SK-N-SH (cell line): Measurements from ENCODE around the gene CACNA1D. TPM values are rescaled to one million over a fixed set of nuclear protein-coding genes. Genes with fewer than 3 reads are reported as not detected.

Experiments used
- CTCF ChIA-PET: fragments of 300-600, 350-600 bp; formaldehyde crosslinking; extraction: SDS; loops from one replicate; lab custom pipeline; 2021; lab: Yijun Ruan, JAX
- POLR2A ChIA-PET: fragments of 350-600 bp; sonication (Branson Sonifier 250); formaldehyde crosslinking; extraction: SDS; loops from one replicate; lab custom pipeline; 2020; ENCODE audit warnings: antibody characterized with exemption, inconsistent platforms; lab: Yijun Ruan, JAX
- DNase-seq: peaks from one replicate; pipeline ENCODE4 v3.0.0; 2012
- H2AFZ ChIP-seq: fragments of 200-600 bp; sonication (generic); 2 replicates; pipeline ENCODE4 v1.8.1; 2016; ENCODE audit warnings: antibody characterized with exemption, mild to moderate bottlenecking, low read depth
- H3F3A ChIP-seq: fragments of 200-600 bp; sonication (generic); replicated peaks from 2 replicates; pipeline ENCODE3; 2016; ENCODE audit warnings: antibody characterized with exemption, mild to moderate bottlenecking; ENCODE audit not compliant: insufficient read depth
- H3K27ac ChIP-seq, 2 experiments: fragments of 200-500 bp in 1 of 2; fragments of 200-600 bp in 1 of 2; sonication (Bioruptor generic) in 1 of 2; sonication (generic), shearing (Covaris generic) in 1 of 2; 2 replicates each; pipeline versions ENCODE4 v1.5.1 to v1.6.1; 2014 to 2016; ENCODE audit warnings: low read depth in 2 of 2, inconsistent platforms in 1 of 2, low read length in 1 of 2, mild to moderate bottlenecking in 1 of 2, mixed read lengths in 1 of 2
- H3K27me3 ChIP-seq: fragments of 200-600 bp; sonication (generic), shearing (Covaris generic); 2 replicates; pipeline ENCODE4 v1.6.1; 2016; ENCODE audit warnings: mixed run types; ENCODE audit not compliant: insufficient read depth
- H3K36me3 ChIP-seq, 2 experiments: fragments of 200-500 bp in 1 of 2; fragments of 200-600 bp in 1 of 2; sonication (Bioruptor generic) in 1 of 2; sonication (generic) in 1 of 2; replicated peaks in 1 of 2; 2 replicates each; pipeline versions ENCODE3 to v1.5.1; 2014 to 2016; ENCODE audit warnings: low read length in 1 of 2, mild to moderate bottlenecking in 1 of 2; ENCODE audit not compliant: insufficient read depth in 2 of 2, control insufficient read depth in 1 of 2
- H3K4me1 ChIP-seq, 2 experiments: fragments of 200-500 bp in 1 of 2; fragments of 200-600 bp in 1 of 2; sonication (Bioruptor generic) in 1 of 2; sonication (generic), shearing (Covaris generic) in 1 of 2; 2 replicates each; pipeline versions ENCODE4 v1.5.1 to v1.6.1; 2014 to 2016; ENCODE audit warnings: low read depth in 1 of 2, low read length in 1 of 2, mixed run types in 1 of 2; ENCODE audit not compliant: insufficient read depth in 2 of 2, control insufficient read depth in 1 of 2
- H3K4me2 ChIP-seq: fragments of 200-600 bp; sonication (generic), shearing (Covaris generic); 2 replicates; pipeline ENCODE4 v1.6.1; 2017; ENCODE audit warnings: mixed run types
- H3K4me3 ChIP-seq, 2 experiments: fragments of 200-500 bp in 1 of 2; fragments of 200-600 bp in 1 of 2; sonication (Bioruptor generic) in 1 of 2; sonication (generic), shearing (Covaris generic) in 1 of 2; 2 replicates each; pipeline versions ENCODE4 v1.5.1 to v1.8.1; 2014 to 2016; ENCODE audit warnings: low read depth in 2 of 2, inconsistent platforms in 1 of 2, low read length in 1 of 2, mild to moderate bottlenecking in 1 of 2, mixed read lengths in 1 of 2, moderate library complexity in 1 of 2
- H3K79me2 ChIP-seq: fragments of 200-600 bp; sonication (generic); 2 replicates; pipeline ENCODE4 v1.8.1; 2017; ENCODE audit warnings: mild to moderate bottlenecking; ENCODE audit not compliant: insufficient read depth
- H3K9ac ChIP-seq: fragments of 200-600 bp; sonication (generic); 2 replicates; pipeline ENCODE4 v1.6.1; 2017; ENCODE audit warnings: mixed run types
- H3K9me2 ChIP-seq: fragments of 200-600 bp; sonication (generic); 2 replicates; pipeline ENCODE4 v1.6.1; 2017; ENCODE audit warnings: mixed run types
- H3K9me3 ChIP-seq: fragments of 200-600 bp; sonication (generic); 2 replicates; pipeline ENCODE4 v1.6.1; 2017; ENCODE audit warnings: mixed run types, mild to moderate bottlenecking, moderate library complexity
- H4K20me1 ChIP-seq: fragments of 200-600 bp; sonication (generic); 2 replicates; pipeline ENCODE4 v1.6.1; 2017; ENCODE audit warnings: mild to moderate bottlenecking, mixed run types; ENCODE audit not compliant: insufficient read depth
- CHD2 ChIP-seq: fragments of 150-350 bp; IDR thresholded peaks from 2 replicates; pipeline ENCODE4 v1.6.1; 2018; ENCODE audit warnings: low read length; ENCODE audit not compliant: partially characterized antibody
- CTCF ChIP-seq: fragments of 200-600 bp; sonication (generic); IDR thresholded peaks from 2 replicates; pipeline ENCODE4 v1.6.1; 2017; ENCODE audit warnings: antibody characterized with exemption, mild to moderate bottlenecking, moderate library complexity
- ELF1 ChIP-seq: IDR thresholded peaks from 2 replicates; pipeline ENCODE4 v1.4.0; 2012
- FOSL2 ChIP-seq: IDR thresholded peaks from 2 replicates; pipeline ENCODE4 v1.4.0; 2012; ENCODE audit warnings: low read depth, mild to moderate bottlenecking, moderate library complexity, borderline replicate concordance
- GATA2 ChIP-seq: sonication (generic); formaldehyde crosslinking; IDR thresholded peaks from 2 replicates; pipeline ENCODE4 v1.5.0; 2020; ENCODE audit warnings: mild to moderate bottlenecking, missing genetic modification reagents
- IRF3 ChIP-seq: fragments of 150-350 bp; IDR thresholded peaks from 2 replicates; pipeline ENCODE4 v1.6.1; 2016; ENCODE audit warnings: mild to moderate bottlenecking, low read depth, low read length
- JUND ChIP-seq: IDR thresholded peaks from 2 replicates; pipeline ENCODE4 v1.4.0; 2012
- MXI1 ChIP-seq: IDR thresholded peaks from 2 replicates; pipeline ENCODE4 v1.6.1; 2012; ENCODE audit warnings: mild to moderate bottlenecking, low read depth, low read length, improper control_type of control experiment
- NFIC ChIP-seq: IDR thresholded peaks from 2 replicates; pipeline ENCODE4 v1.4.0; 2012; ENCODE audit warnings: borderline replicate concordance
- PBX3 ChIP-seq: IDR thresholded peaks from 2 replicates; pipeline ENCODE4; 2012
- RAD21 ChIP-seq: IDR thresholded peaks from 2 replicates; pipeline ENCODE4 v1.6.1; 2012; ENCODE audit warnings: mild to moderate bottlenecking, low read length
- RCOR1 ChIP-seq: fragments of 150-350 bp; IDR thresholded peaks from 2 replicates; pipeline ENCODE4 v1.6.1; 2017; ENCODE audit warnings: antibody characterized with exemption, low read length
- REST ChIP-seq: IDR thresholded peaks from 2 replicates; pipeline ENCODE4 v1.6.1; 2012; ENCODE audit warnings: mild to moderate bottlenecking, low read depth, low read length, moderate library complexity
- SMC3 ChIP-seq: IDR thresholded peaks from 2 replicates; pipeline ENCODE4 v1.6.1; 2012; ENCODE audit warnings: low read depth, low read length, improper control_type of control experiment
- TAF1 ChIP-seq: IDR thresholded peaks from 2 replicates; pipeline ENCODE4 v1.6.1; 2012; ENCODE audit warnings: low read depth, mild to moderate bottlenecking, low read length, moderate library complexity, borderline replicate concordance
- TCF12 ChIP-seq: IDR thresholded peaks from 2 replicates; pipeline ENCODE4 v1.4.0; 2012
- ZBTB33 ChIP-seq: IDR thresholded peaks from 2 replicates; pipeline ENCODE4 v1.4.0; 2012; ENCODE audit warnings: low read depth, borderline replicate concordance
- WGBS: methylation state at CpG from one replicate; pipeline ENCODE4 v1.1.6; 2017; ENCODE audit warnings: low lambda C conversion rate; 5-methylcytosine and 5-hydroxymethylcytosine counted together
- polyA plus RNA-seq, 3 experiments: library from polyadenylated mRNA; depleted of rRNA; stranded (reverse); fragments of >200 nt; gene quantifications; 2 replicates each; pipeline ENCODE4 v1.2.3, GENCODE V29; 2012

The CACNA1D gene
- polyA plus RNA-seq, 1 of the 3 experiments (the other 2 are of a cell fraction), result 0.12 TPM

GRCh38 chr3:53725387-53725995 is 231.1 kb downstream of the CACNA1D start:
- Histone ChIP-seq H3K9ac (no peak overlapping the region), H3K4me3 (no peak overlapping the region)
- no peak for TF ChIP-seq CHD2
- no peak for TF ChIP-seq IRF3
- no peak for TF ChIP-seq NFIC
- no peak for TF ChIP-seq RCOR1
- no peak for TF ChIP-seq JUND
- TF ChIP-seq REST, result no peak
- no peak for TF ChIP-seq FOSL2
- no peak for TF ChIP-seq TCF12
- no peak for TF ChIP-seq ELF1
- no peak for TF ChIP-seq SMC3
- TF ChIP-seq GATA2, result no peak
- no peak for TF ChIP-seq MXI1
- TF ChIP-seq CTCF, result no peak
- TF ChIP-seq TAF1, result no peak
- no peak for TF ChIP-seq PBX3
- TF ChIP-seq ZBTB33, result no peak
- TF ChIP-seq RAD21, result no peak
- TF ChIP-seq, all 33 proteins: peak for 0
- DNase-seq, result no peak
- CTCF ChIA-PET, result interaction anchor here (1.3 to 1.5 kb wide), 2 partner anchors 17 to 350 kb away, joined by 3 read pairs; no protein-coding TSS in a partner anchor
- no peak overlapping the region for H3K27ac ChIP-seq
- no peaks in the 10 kb centered on the region for H3K27me3 ChIP-seq
- POLR2A ChIA-PET, result no interaction called here
- no peak overlapping the region for H2AFZ ChIP-seq
- no peaks in the 10 kb centered on the region for H3K36me3 ChIP-seq
- no peaks in the 10 kb centered on the region for H3F3A ChIP-seq
- peaks cover 0 to 9% of the 10 kb centered on the region in 2 experiments; a peak in 1 of 4 replicates for H3K4me1 ChIP-seq
- WGBS, result 46% methylated on average over 5 of the region's 5 CpGs
- H3K9me2 ChIP-seq, result no peaks in the 10 kb centered on the region
- no peaks in the 10 kb centered on the region for H3K9me3 ChIP-seq
- H3K4me2 ChIP-seq, result no peak overlapping the region
- no peaks in the 10 kb centered on the region for H3K79me2 ChIP-seq
- no peaks in the 10 kb centered on the region for H4K20me1 ChIP-seq
